Parathyroid adenoma (tissue), 2 donors: ENCODE measurements around the gene SRCAP.
A peak's percentile ranks its signal among the peaks of the same experiment; 100 is the strongest.

Experiments
- H2AFZ ChIP-seq: fragments of 300-600 bp; sonication (generic); one replicate; pipeline ENCODE4 v1.7.0; 2017; ENCODE audit warnings: antibody characterized with exemption, mild to moderate bottlenecking
- H3K27ac ChIP-seq: fragments of 300-600 bp; sonication (generic); one replicate; pipeline ENCODE4 v1.7.0; 2017
- H3K27me3 ChIP-seq: fragments of 300-600 bp; sonication (generic); one replicate; pipeline ENCODE4 v1.7.0; 2017; ENCODE audit warnings: low read length; ENCODE audit not compliant: control insufficient read depth, insufficient read depth
- H3K36me3 ChIP-seq: fragments of 300-600 bp; sonication (generic); one replicate; pipeline ENCODE4 v1.7.0; 2017; ENCODE audit warnings: low read length; ENCODE audit not compliant: control insufficient read depth, insufficient read depth
- H3K4me1 ChIP-seq: fragments of 300-600 bp; sonication (generic); one replicate; pipeline ENCODE4 v1.7.0; 2017; ENCODE audit warnings: control low read depth
- H3K4me2 ChIP-seq: fragments of 300-600 bp; sonication (generic); one replicate; pipeline ENCODE4 v1.7.0; 2017; ENCODE audit warnings: low read length
- H3K4me3 ChIP-seq: fragments of 300-600 bp; sonication (generic); one replicate; pipeline ENCODE4 v1.7.0; 2017; ENCODE audit warnings: low read depth, low read length
- H3K79me2 ChIP-seq: fragments of 300-600 bp; sonication (generic); one replicate; pipeline ENCODE4 v1.7.0; 2017; ENCODE audit warnings: control low read depth
- H3K9ac ChIP-seq: fragments of 300-600 bp; sonication (generic); one replicate; pipeline ENCODE4 v1.7.0; 2017; ENCODE audit warnings: mild to moderate bottlenecking
- H3K9me3 ChIP-seq: fragments of 300-600 bp; sonication (generic); one replicate; pipeline ENCODE4 v1.7.0; 2017; ENCODE audit warnings: low read length; ENCODE audit not compliant: control insufficient read depth
- CTCF ChIP-seq: fragments of 300-600 bp; sonication (generic); IDR thresholded peaks from one replicate; pipeline ENCODE4 v1.7.0; 2017; ENCODE audit warnings: antibody characterized with exemption, mild to moderate bottlenecking
- donor health status: primary hyperparathyroidism.

The SRCAP gene

GRCh38 chr16:30787613-30788378 is 88.8 kb downstream of the SRCAP start:
- Histone ChIP-seq H3K79me2 (peaks cover 2% of the 10 kb centered on the region), H3K9ac (peak overlapping the region; percentile 62), H3K27me3 (no peaks in the 10 kb centered on the region), H3K27ac (peak overlapping the region; percentile 78), H3K4me2 (peak overlapping the region; percentile 98), H2AFZ (peak overlapping the region; percentile 94), H3K9me3 (no peaks in the 10 kb centered on the region), H3K4me1 (peaks cover 10% of the 10 kb centered on the region), H3K36me3 (no peaks in the 10 kb centered on the region), H3K4me3 (peak overlapping the region; percentile 91)
- TF ChIP-seq CTCF = no peak
